Calu3 (cell line): Measurements from ENCODE around the gene ABL1. TPM values are rescaled to one million over a fixed set of nuclear protein-coding genes. Genes with fewer than 3 reads are reported as not detected.
A peak's percentile ranks its signal among the peaks of the same experiment; 100 is the strongest.
"Not testable (repeated sequence)": the region's sequence is repeated elsewhere in the genome, so short reads cannot be mapped to it uniquely, and the experiment has no call there.

Experiments used
- BruUV-seq: library from RNA; stranded (reverse); fragments of 400-500 nt; replicated peaks from 2 replicates; lab custom pipeline; 2021; lab: Mats Ljungman, UMichigan
- CTCF ChIA-PET: fragments of 300-600 bp; sonication (Branson Sonifier 250); formaldehyde crosslinking; loops from one replicate; lab custom pipeline; 2022; ENCODE audit warnings: antibody characterized with exemption; lab: Charles Lee
- DNase-seq: peaks from one replicate; pipeline ENCODE4 v3.0.0; 2022
- H3K27ac Mint-ChIP-seq: one replicate; pipeline ENCODE4 v1.8.0; 2022; ENCODE audit warnings: mixed read lengths; ENCODE audit not compliant: unreplicated experiment
- H3K27me3 Mint-ChIP-seq: one replicate; pipeline ENCODE4 v1.8.0; 2022; ENCODE audit warnings: mixed read lengths; ENCODE audit not compliant: unreplicated experiment
- H3K36me3 Mint-ChIP-seq: one replicate; pipeline ENCODE4 v1.8.0; 2022; ENCODE audit warnings: mild to moderate bottlenecking, moderate library complexity, mixed read lengths; ENCODE audit not compliant: insufficient read depth, unreplicated experiment
- H3K4me1 Mint-ChIP-seq: one replicate; pipeline ENCODE4 v1.8.0; 2022; ENCODE audit warnings: mild to moderate bottlenecking, low read depth, mixed read lengths; ENCODE audit not compliant: unreplicated experiment
- H3K4me3 Mint-ChIP-seq: one replicate; pipeline ENCODE4 v1.8.0; 2022; ENCODE audit warnings: mild to moderate bottlenecking, low read depth, moderate library complexity, mixed read lengths; ENCODE audit not compliant: unreplicated experiment
- H3K9me3 Mint-ChIP-seq: one replicate; pipeline ENCODE4 v1.8.0; 2022; ENCODE audit warnings: low read depth, mixed read lengths; ENCODE audit not compliant: unreplicated experiment
- intact Hi-C: fragments of 100-400 bp; cut with micrococcal nuclease; formaldehyde crosslinking; loops from one replicate; pipeline ENCODE4 v1.10.0; 2022; ENCODE audit not compliant: unreplicated experiment
- total RNA-seq: library from RNA; stranded (reverse); gene quantifications from 2 replicates; pipeline ENCODE4 v1.2.3, GENCODE V29; 2022
- TF ChIP-seq, protein P1 (sequence below): fragments of 200-600 bp; IDR thresholded peaks from one replicate; pipeline ENCODE4 v1.8.0; 2022; ENCODE audit warnings: antibody characterized with exemption; ENCODE audit not compliant: unreplicated experiment

Gene ABL1
- total RNA-seq, 1 experiment from 2014 or later: 30.0 TPM

- Mint-ChIP-seq H3K27me3 (no peaks in the 10 kb centered on the region), H3K4me3 (no peak overlapping the region), H3K27ac (no peak overlapping the region), H3K9me3 (no peaks in the 10 kb centered on the region), H3K36me3 (no peaks in the 10 kb centered on the region), H3K4me1 (peaks cover 29% of the 10 kb centered on the region)
- intact Hi-C loops: no loop called here
- DNase-seq: no peak
- TF ChIP-seq, protein P1, sequence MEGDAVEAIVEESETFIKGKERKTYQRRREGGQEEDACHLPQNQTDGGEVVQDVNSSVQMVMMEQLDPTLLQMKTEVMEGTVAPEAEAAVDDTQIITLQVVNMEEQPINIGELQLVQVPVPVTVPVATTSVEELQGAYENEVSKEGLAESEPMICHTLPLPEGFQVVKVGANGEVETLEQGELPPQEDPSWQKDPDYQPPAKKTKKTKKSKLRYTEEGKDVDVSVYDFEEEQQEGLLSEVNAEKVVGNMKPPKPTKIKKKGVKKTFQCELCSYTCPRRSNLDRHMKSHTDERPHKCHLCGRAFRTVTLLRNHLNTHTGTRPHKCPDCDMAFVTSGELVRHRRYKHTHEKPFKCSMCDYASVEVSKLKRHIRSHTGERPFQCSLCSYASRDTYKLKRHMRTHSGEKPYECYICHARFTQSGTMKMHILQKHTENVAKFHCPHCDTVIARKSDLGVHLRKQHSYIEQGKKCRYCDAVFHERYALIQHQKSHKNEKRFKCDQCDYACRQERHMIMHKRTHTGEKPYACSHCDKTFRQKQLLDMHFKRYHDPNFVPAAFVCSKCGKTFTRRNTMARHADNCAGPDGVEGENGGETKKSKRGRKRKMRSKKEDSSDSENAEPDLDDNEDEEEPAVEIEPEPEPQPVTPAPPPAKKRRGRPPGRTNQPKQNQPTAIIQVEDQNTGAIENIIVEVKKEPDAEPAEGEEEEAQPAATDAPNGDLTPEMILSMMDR: no peak
- CTCF ChIA-PET: interaction anchor here (0.9 kb wide), 1 partner anchor 21 kb away, joined by 3 read pairs; no protein-coding TSS in a partner anchor
- no TSS peak for BruUV-seq
Observed at GRCh38 chr9:130845254-130845653, 10.2 kb downstream of the ABL1 start.

- TF ChIP-seq, protein P1: no peak
- BruUV-seq: no TSS peak
- Mint-ChIP-seq H3K4me3 (no peak overlapping the region), H3K4me1 (peaks cover 29% of the 10 kb centered on the region), H3K27ac (no peak overlapping the region), H3K27me3 (no peaks in the 10 kb centered on the region), H3K36me3 (no peaks in the 10 kb centered on the region), H3K9me3 (no peaks in the 10 kb centered on the region)
- DNase-seq: no peak
- intact Hi-C loops: no loop called here
- CTCF ChIA-PET: interaction anchor here (0.9 kb wide), 1 partner anchor 21 kb away, joined by 3 read pairs; no protein-coding TSS in a partner anchor
Observed at GRCh38 chr9:130845901-130846481, 10.9 kb downstream of the ABL1 start.

DNA sequence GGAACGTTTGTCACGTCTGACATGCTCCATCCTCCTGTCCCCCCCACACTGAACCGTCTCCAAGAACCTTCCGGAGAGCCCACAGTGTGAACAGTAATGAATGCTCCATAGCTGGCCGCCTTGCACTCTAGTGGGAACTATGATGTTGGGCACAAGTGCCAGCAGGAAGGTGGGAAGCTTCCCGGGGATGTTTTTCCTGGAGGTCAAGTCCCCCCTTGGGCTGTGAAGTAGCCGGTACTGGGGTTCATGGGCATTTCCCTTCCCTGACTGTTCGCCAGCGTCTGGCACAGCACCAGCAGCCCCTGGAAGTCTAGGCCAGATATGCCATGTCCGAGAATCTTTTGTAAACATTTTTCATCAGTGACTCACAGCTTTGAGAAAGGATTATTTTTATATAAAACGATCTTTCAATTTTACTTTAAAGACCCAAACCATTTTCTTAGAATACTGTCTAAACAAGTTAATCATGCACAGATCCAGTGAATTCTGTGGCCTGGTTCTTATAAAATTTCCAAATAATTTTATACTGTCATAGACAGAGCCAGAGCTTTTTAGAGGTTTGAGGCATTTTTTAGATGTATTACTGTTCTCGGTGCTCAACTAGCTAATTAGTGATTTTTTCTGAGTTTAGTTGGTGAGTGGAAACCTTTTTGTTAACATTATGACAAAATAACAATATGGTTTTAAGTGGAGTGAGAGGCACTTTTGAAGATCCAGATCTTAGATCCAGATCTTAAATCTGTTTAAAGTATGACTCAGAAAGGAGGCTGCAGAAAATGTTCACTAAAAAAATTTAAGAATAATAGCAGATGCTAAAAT is 11.6 kb downstream of the ABL1 start:
- Mint-ChIP-seq H3K4me3 (no peak overlapping the region), H3K4me1 (peaks cover 29% of the 10 kb centered on the region), H3K36me3 (no peaks in the 10 kb centered on the region), H3K27ac (no peak overlapping the region), H3K27me3 (no peaks in the 10 kb centered on the region), H3K9me3 (no peaks in the 10 kb centered on the region)
- CTCF ChIA-PET: interaction anchor here (0.8 kb wide), 1 partner anchor 20 kb away, joined by 3 read pairs; no protein-coding TSS in a partner anchor
- DNase-seq: peak; percentile 28
- intact Hi-C loops: no loop called here
- no TSS peak for BruUV-seq
- TF ChIP-seq, protein P1: no peak

GRCh38 chr9:130847306-130848217 is 12.5 kb downstream of the ABL1 start:
- TF ChIP-seq, protein P1: no peak
- BruUV-seq: no TSS peak
- no peak overlapping the region for H3K4me3 Mint-ChIP-seq
- no peak for DNase-seq
- no peaks in the 10 kb centered on the region for H3K27me3 Mint-ChIP-seq
- intact Hi-C loops: no loop called here
- peaks cover 29% of the 10 kb centered on the region for H3K4me1 Mint-ChIP-seq
- CTCF ChIA-PET: interaction anchor here (0.8 kb wide), 1 partner anchor 19 kb away, joined by 3 read pairs; no protein-coding TSS in a partner anchor
- no peak overlapping the region for H3K27ac Mint-ChIP-seq
- H3K9me3 Mint-ChIP-seq: no peaks in the 10 kb centered on the region
- no peaks in the 10 kb centered on the region for H3K36me3 Mint-ChIP-seq

DNA sequence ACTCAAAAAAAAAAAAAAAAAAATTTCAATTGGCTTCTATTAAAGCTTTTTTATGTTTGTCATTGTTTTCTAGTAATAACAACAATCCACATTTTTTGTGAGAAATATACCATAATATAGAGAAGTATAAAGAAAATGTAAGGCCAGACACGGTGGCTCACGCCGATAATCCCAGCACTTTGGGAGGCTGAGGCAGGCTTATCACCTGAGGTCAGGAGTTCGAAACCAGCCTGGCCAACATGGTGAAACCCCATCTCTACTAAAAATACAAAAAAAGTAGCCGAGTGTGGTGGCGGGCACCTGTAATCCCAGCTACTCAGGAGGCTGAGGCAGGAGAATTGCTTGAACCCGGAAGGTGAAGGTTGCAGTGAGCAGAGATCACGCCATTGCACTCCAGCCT is 13.5 kb downstream of the ABL1 start:
- H3K4me3 Mint-ChIP-seq, DNase-seq, intact Hi-C loops, H3K27me3 Mint-ChIP-seq, H3K36me3 Mint-ChIP-seq, BruUV-seq, H3K9me3 Mint-ChIP-seq, H3K27ac Mint-ChIP-seq: not testable (repeated sequence)
- peaks cover 20% of the 10 kb centered on the region for H3K4me1 Mint-ChIP-seq
- CTCF ChIA-PET: interaction anchor here (0.7 kb wide), 1 partner anchor 13 kb away, joined by 5 read pairs; no protein-coding TSS in a partner anchor
